Myocyte (in vitro differentiated cells): ENCODE results near the gene ZNF581. TPM values are rescaled to one million over a fixed set of nuclear protein-coding genes. Genes with fewer than 3 reads are reported as not detected.

Source experiments
- DNase-seq: peaks from one replicate; pipeline ENCODE4 v3.0.0-alpha.2; 2012; ENCODE audit warnings: low read depth
- total RNA-seq: library from RNA; depleted of rRNA; stranded (reverse); fragments of >200 nt; gene quantifications from 2 replicates; pipeline ENCODE4 v1.2.3, GENCODE V29; 2014

ZNF581 gene
- total RNA-seq, 1 donor from 2014 or later: 11.4 TPM

- DNase-seq: no peak
Observed at GRCh38 chr19:55692681-55693081, 49.2 kb downstream of the ZNF581 start.

- no peak for DNase-seq
Observed at GRCh38 chr19:55693336-55693974, 50.0 kb downstream of the ZNF581 start.

- no peak for DNase-seq
Observed at GRCh38 chr19:55694241-55694655, 50.8 kb downstream of the ZNF581 start.

- no peak for DNase-seq
Observed at GRCh38 chr19:55694656-55695491, 51.4 kb downstream of the ZNF581 start.

Other genes with a start within 250 kb of the ZNF581 start
- 39.8 and 54.9 TPM in 2 replicates for gene UBE2S, start 235.9 kb upstream of the ZNF581 start, total RNA-seq
- gene SHISA7, start 200.3 kb upstream of the ZNF581 start, total RNA-seq: not detected in 2 replicates
- gene ISOC2, start 182.0 kb upstream of the ZNF581 start, total RNA-seq: 152 and 196 TPM in 2 replicates
- not detected in 2 replicates for gene C19orf85, start 178.9 kb upstream of the ZNF581 start, total RNA-seq
- gene ZNF628, start 167.0 kb upstream of the ZNF581 start, total RNA-seq: 7.1 and 12.3 TPM in 2 replicates
- gene NAT14, start 158.5 kb upstream of the ZNF581 start, total RNA-seq: 24.7 and 26.4 TPM in 2 replicates
- 1.2 and 2.1 TPM in 2 replicates for gene SSC5D, start 155.2 kb upstream of the ZNF581 start, total RNA-seq
- gene SBK2, start 106.5 kb upstream of the ZNF581 start, total RNA-seq: 39.9 and 84.5 TPM in 2 replicates
- 1.4 and 5.1 TPM in 2 replicates for gene SBK3, start 98.1 kb upstream of the ZNF581 start, total RNA-seq
- 13.1 and 13.3 TPM in 2 replicates for gene ZNF579, start 62.8 kb upstream of the ZNF581 start, total RNA-seq
- 5.3 and 9.1 TPM in 2 replicates for gene FIZ1, start 44.1 kb upstream of the ZNF581 start, total RNA-seq
- gene ZNF524, start 43.4 kb upstream of the ZNF581 start, total RNA-seq: 21.9 and 29.8 TPM in 2 replicates
- gene ZNF865, start 38.0 kb upstream of the ZNF581 start, total RNA-seq: 2.9 and 3.5 TPM in 2 replicates
- gene ZNF784, start 19.1 kb upstream of the ZNF581 start, total RNA-seq: 8.7 and 9.3 TPM in 2 replicates
- gene ZNF580, start 2.6 kb upstream of the ZNF581 start, total RNA-seq: 10.2 and 14.7 TPM in 2 replicates
- 23.5 and 25.5 TPM in 2 replicates for gene CCDC106, start 4.6 kb downstream of the ZNF581 start, total RNA-seq
- 63.8 and 67.0 TPM in 2 replicates for gene U2AF2, start 11.4 kb downstream of the ZNF581 start, total RNA-seq
- gene EPN1, start 31.6 kb downstream of the ZNF581 start, total RNA-seq: 73.4 and 93.4 TPM in 2 replicates
- not detected in 2 replicates for gene NLRP9, start 94.8 kb downstream of the ZNF581 start, total RNA-seq
- not detected in 2 replicates for gene RFPL4A, start 115.4 kb downstream of the ZNF581 start, total RNA-seq
- gene RFPL4AL1, start 125.5 kb downstream of the ZNF581 start, total RNA-seq: not detected in 2 replicates
- not detected in 2 replicates for gene NLRP11, start 188.3 kb downstream of the ZNF581 start, total RNA-seq
- gene NLRP4, start 192.9 kb downstream of the ZNF581 start, total RNA-seq: not detected in 2 replicates